Ishikawa (cell line): Measurements from ENCODE around the gene CHADL.

Experiments used
- EGR1 ChIP-seq: IDR thresholded peaks from 2 replicates; pipeline ENCODE4 v1.6.1; 2012
- EP300 ChIP-seq: IDR thresholded peaks from 2 replicates; pipeline ENCODE4 v1.6.1; 2012; ENCODE audit warnings: borderline replicate concordance
- FOXM1 ChIP-seq: IDR thresholded peaks from 2 replicates; pipeline ENCODE4 v1.6.1; 2012; ENCODE audit warnings: low read depth, borderline replicate concordance
- MAX ChIP-seq: IDR thresholded peaks from 2 replicates; pipeline ENCODE4 v1.6.1; 2012
- TCF12 ChIP-seq: IDR thresholded peaks from 2 replicates; pipeline ENCODE4 v1.6.1; 2012; ENCODE audit warnings: low read depth

- TF ChIP-seq EGR1 (no peak), TCF12 (no peak), FOXM1 (no peak), EP300 (no peak), MAX (no peak)
Measured at GRCh38 chr22:41231369-41231768, 9.4 kb downstream of the CHADL start.
